Heart left ventricle (tissue), 16 donors: ENCODE results near the gene EPN2. TPM values are rescaled to one million over a fixed set of nuclear protein-coding genes. Genes with fewer than 3 reads are reported as not detected.
A peak's percentile ranks its signal among the peaks of the same experiment; 100 is the strongest.

Source experiments
- ATAC-seq, 4 donors: fragments of 200-7000 bp; cut with Tn5 transposase; one replicate each; pipeline ENCODE4 v1.9.1; 2020 to 2022; ENCODE audit warnings: moderate library complexity in 4 of 4, mild to moderate bottlenecking in 3 of 4, moderate number of reproducible peaks in 1 of 4
- DNase-seq, 5 donors: peaks; one replicate each; pipeline ENCODE4 v3.0.0-alpha.2; 2020
- H3K27ac ChIP-seq, 12 donors: fragments of 200-600 bp; sonication (generic) in 4 of 12; one replicate each; pipeline versions ENCODE4 v1.5.0 to v1.8.0; 2016 to 2022; ENCODE audit warnings: mild to moderate bottlenecking in 2 of 12
- H3K27me3 ChIP-seq, 9 donors: fragments of 200-600 bp; sonication (generic) in 2 of 9; one replicate each; pipeline versions ENCODE4 v1.5.1 to v1.8.0; 2016 to 2022; ENCODE audit warnings: mild to moderate bottlenecking in 3 of 9
- H3K36me3 ChIP-seq, 9 donors: fragments of 200-600 bp; sonication (generic) in 2 of 9; one replicate each; pipeline versions ENCODE4 v1.5.0 to v1.8.0; 2018 to 2022; ENCODE audit warnings: mild to moderate bottlenecking in 2 of 9
- H3K4me1 ChIP-seq, 12 donors: fragments of 200-600 bp; sonication (generic) in 4 of 12; one replicate each; pipeline versions ENCODE4 v1.5.0 to v1.8.0; 2016 to 2022; ENCODE audit warnings: mild to moderate bottlenecking in 3 of 12
- H3K4me3 ChIP-seq, 12 donors: fragments of 200-600 bp; sonication (generic) in 4 of 12; one replicate each; pipeline versions ENCODE4 v1.5.0 to v1.8.0; 2017 to 2022; ENCODE audit warnings: mild to moderate bottlenecking in 9 of 12, moderate library complexity in 4 of 12
- H3K9me3 ChIP-seq, 12 donors: fragments of 200-600 bp; sonication (generic) in 4 of 12; one replicate each; pipeline versions ENCODE4 v1.5.0 to v1.8.0; 2016 to 2022; ENCODE audit warnings: mild to moderate bottlenecking in 1 of 12
- POLR2A ChIP-seq, 2 donors: fragments of 450-650 bp; IDR thresholded peaks; one replicate each; pipeline ENCODE4 v1.6.1; 2017; ENCODE audit warnings: antibody characterized with exemption in 2 of 2, mild to moderate bottlenecking in 2 of 2, moderate library complexity in 2 of 2
- WGBS, 4 donors: extraction: QIAGEN DNeasy Blood & Tissue Kit in 2 of 4; methylation state at CpG; one replicate each; pipeline versions ENCODE4 v1.1.5 to v1.1.7; 2013 to 2018; 5-methylcytosine and 5-hydroxymethylcytosine counted together
- intact Hi-C, 10 donors: fragments of 100-400 bp; cut with DNase I; formaldehyde crosslinking; loops; one replicate each; pipeline versions ENCODE4 v1.11.1 to v1.14.2; 2022
- microRNA counts, 2 donors: library from miRNA; unstranded; fragments of <30 nt; microRNA quantifications; one replicate each; lab custom pipeline; 2016
- microRNA-seq, 4 donors: library from miRNA; unstranded; fragments of <30 nt; microRNA quantifications; one replicate each; pipeline versions ENCODE4 to v1.2.0, GENCODE V29; 2017 to 2020
- polyA plus RNA-seq, 2 donors: library from polyadenylated mRNA; stranded (reverse); fragments of 200-250 nt; gene quantifications; one replicate each; pipeline ENCODE4 v1.2.3, GENCODE V29; 2013
- total RNA-seq, 9 donors: library from RNA; depleted of rRNA in 2 of 9; stranded (reverse); fragments of >200 nt in 2 of 9; fragmentation: NEBNext Ultra II Directional in 3 of 9; extraction: Animal tissue kit (Norgen Biotek cat#: 25700) in 3 of 9; gene quantifications; one replicate each; pipeline versions ENCODE4 v1.1.0 to v1.2.4, GENCODE V29; 2016 to 2023
- TF ChIP-seq, protein P1 (sequence below), 12 donors: fragments of 200-600 bp; sonication (generic) in 4 of 12; IDR thresholded peaks; one replicate each; pipeline versions ENCODE4 v1.5.0 to v1.8.0; 2018 to 2022; ENCODE audit warnings: antibody characterized with exemption in 12 of 12, mild to moderate bottlenecking in 5 of 12
- donor health status: ischemic (EF 13 %, LVEDD 7.1; RV severe dilation, severe dysfunction).
- donor health status: healthy with polysubstance abuse.
- donor health status: DM: no; HTN: yes; CAD: no.
- donor health status: DM: no; HTN: no; CAD: no.
- donor health status: ischemic (EF 25% LVEDD 6.9; RV normal size, moderate dysfunction).
- donor health status: ischemic (EF 25% LVEDD 5.7; RV mildly dilated, moderate dysfunction).
- donor health status: healthy.
- donor health status: DM: yes; HTN: yes; CAD: no.
- donor health status: ischemic (EF 35%, LVEDD 5.7; RV mildly dilated, moderate dysfunction).
- donor health status: nonischemic (EF 11% LVEDD 7.7; RV severe dilation, severe dysfunction).
- donor health status: DM: yes; HTN: yes; CAD: no.
- donor health status: PGD.
- donor health status: ischemic (EF 29% LVEDD 5.4; RV normal size, mild dysfunction).
- donor health status: nonischemic (EF 23%, LVEDD 6.1; RV moderate dilation, normal function).

EPN2 gene
- total and polyA plus RNA-seq, 11 donors, result 26.4 to 114 (median 72.0) TPM

GRCh38 chr17:19383681-19384470 lies 146.7 kb downstream of the EPN2 start:
- ATAC-seq (no peak), DNase-seq (peak in 2 of 5 donors; percentile 56 to 63)
- Histone ChIP-seq H3K27ac (peak overlapping the region in 11 of 12 donors; percentile 45 to 96 (median 84)), H3K27me3 (no peaks in the 10 kb centered on the region), H3K36me3 (peaks cover 0 to 65% (median 53%) of the 10 kb centered on the region in 9 donors), H3K4me1 (peaks cover 3 to 77% (median 52%) of the 10 kb centered on the region in 12 donors), H3K4me3 (no peak overlapping the region), H3K9me3 (no peaks in the 10 kb centered on the region)
- intact Hi-C loops, result no loop called here
- 69 to 90% (median 71%) methylated on average over 6 of the region's 6 CpGs for WGBS, 4 donors
- TF ChIP-seq, protein P1, sequence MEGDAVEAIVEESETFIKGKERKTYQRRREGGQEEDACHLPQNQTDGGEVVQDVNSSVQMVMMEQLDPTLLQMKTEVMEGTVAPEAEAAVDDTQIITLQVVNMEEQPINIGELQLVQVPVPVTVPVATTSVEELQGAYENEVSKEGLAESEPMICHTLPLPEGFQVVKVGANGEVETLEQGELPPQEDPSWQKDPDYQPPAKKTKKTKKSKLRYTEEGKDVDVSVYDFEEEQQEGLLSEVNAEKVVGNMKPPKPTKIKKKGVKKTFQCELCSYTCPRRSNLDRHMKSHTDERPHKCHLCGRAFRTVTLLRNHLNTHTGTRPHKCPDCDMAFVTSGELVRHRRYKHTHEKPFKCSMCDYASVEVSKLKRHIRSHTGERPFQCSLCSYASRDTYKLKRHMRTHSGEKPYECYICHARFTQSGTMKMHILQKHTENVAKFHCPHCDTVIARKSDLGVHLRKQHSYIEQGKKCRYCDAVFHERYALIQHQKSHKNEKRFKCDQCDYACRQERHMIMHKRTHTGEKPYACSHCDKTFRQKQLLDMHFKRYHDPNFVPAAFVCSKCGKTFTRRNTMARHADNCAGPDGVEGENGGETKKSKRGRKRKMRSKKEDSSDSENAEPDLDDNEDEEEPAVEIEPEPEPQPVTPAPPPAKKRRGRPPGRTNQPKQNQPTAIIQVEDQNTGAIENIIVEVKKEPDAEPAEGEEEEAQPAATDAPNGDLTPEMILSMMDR (IDR thresholded peaks at IDR 0.05), result no peak
- TF ChIP-seq POLR2A (IDR thresholded peaks at IDR 0.05), result no peak

DNA sequence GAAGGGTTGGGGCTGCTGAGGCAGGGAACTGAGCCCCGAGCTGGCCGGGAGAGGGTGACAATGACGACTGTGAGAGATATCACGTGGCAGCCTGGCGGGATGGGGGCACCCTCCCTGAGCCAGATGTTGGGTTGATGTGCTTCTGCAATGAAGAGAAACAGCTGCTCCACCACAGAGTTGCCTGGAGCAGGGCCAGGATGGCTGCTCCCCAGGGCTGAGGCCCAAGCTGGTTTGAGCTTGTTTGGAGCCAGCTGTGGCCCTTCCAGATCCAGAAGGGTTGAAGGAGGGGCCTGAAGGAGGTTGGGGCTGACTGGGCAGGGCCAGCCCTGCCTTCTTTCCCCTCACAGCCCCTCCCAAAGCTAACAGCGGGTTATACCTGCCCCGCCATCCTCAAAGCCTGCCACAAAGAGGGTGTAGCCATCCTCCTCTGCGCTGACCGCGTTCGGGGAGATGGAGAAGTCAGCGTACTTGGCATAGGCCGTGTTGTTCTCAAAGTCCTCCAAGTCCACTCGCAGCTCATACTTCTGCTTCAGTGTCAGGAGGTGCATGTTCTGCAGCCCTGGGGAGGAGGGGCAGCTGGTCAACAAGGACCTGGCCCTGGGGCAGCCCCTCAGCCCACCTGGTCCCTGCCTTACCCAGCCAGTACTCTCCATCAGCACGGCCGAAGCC lies 147.7 kb downstream of the EPN2 start:
- H3K4me1 ChIP-seq, result peaks cover 0 to 76% (median 47%) of the 10 kb centered on the region in 12 donors
- H3K27ac ChIP-seq, result peak overlapping the region; percentile 42 to 96 (median 84)
- H3K4me3 ChIP-seq, result peak overlapping the region in 6 of 12 donors; percentile 9 to 58 (median 36)
- H3K36me3 ChIP-seq, result peaks cover 0 to 58% (median 48%) of the 10 kb centered on the region in 9 donors
- WGBS, 4 donors, result 35 to 58% (median 44%) methylated on average over 11 to 16 of the region's 16 CpGs
- no peaks in the 10 kb centered on the region for H3K9me3 ChIP-seq
- intact Hi-C loops, result no loop called here
- TF ChIP-seq POLR2A (IDR thresholded peaks at IDR 0.05), result no peak
- TF ChIP-seq, protein P1 (IDR thresholded peaks at IDR 0.05), result no peak
- ATAC-seq, result peak; percentile 48 to 74 (median 66)
- H3K27me3 ChIP-seq, result no peaks in the 10 kb centered on the region
- DNase-seq, result peak; percentile 78 to 94 (median 87)

GRCh38 chr17:19385521-19385983 lies 148.4 kb downstream of the EPN2 start:
- Histone ChIP-seq H3K9me3 (no peaks in the 10 kb centered on the region), H3K36me3 (peaks cover 0 to 51% (median 41%) of the 10 kb centered on the region in 9 donors), H3K4me3 (peak overlapping the region in 5 of 12 donors; percentile 9 to 58 (median 54)), H3K27me3 (no peaks in the 10 kb centered on the region), H3K4me1 (peaks cover 0 to 71% (median 47%) of the 10 kb centered on the region in 12 donors), H3K27ac (peak overlapping the region; percentile 42 to 96 (median 84))
- intact Hi-C loops, result no loop called here
- no peak for DNase-seq
- no peak for ATAC-seq
- no peak for TF ChIP-seq POLR2A (IDR thresholded peaks at IDR 0.05)
- TF ChIP-seq, protein P1 (IDR thresholded peaks at IDR 0.05), result no peak
- WGBS, 4 donors, result 78 to 90% (median 85%) methylated on average over 9 of the region's 9 CpGs

MicroRNAs encoded within 50 kb of the gene (microRNA counts, 767-probe panel; counts per million panel counts)
- microRNA hsa-miR-1180 (lab: Ali Mortazavi, UCI), result 3,157 to 3,436 counts per million in 2 donors

Small RNA genes lying within 50 kb of the gene (microRNA-seq; reads per million reads assigned to microRNA genes)
- gene MIR1180, result 132 to 502 (median 290) reads per million in 4 donors

Other genes with a start within 250 kb of the EPN2 start
- gene FAM83G, start 232.6 kb upstream of the EPN2 start, total RNA-seq, result 1 to 10 TPM; 1.2 to 7.4 (median 1.8) TPM
- gene FAM83G, start 232.6 kb upstream of the EPN2 start, polyA plus RNA-seq, result 10 to 100 TPM in 1 of 2 donors, 1 to 10 TPM in 1; 1.5 to 12.8 TPM
- 1 to 10 TPM; 1.1 to 6.3 (median 2.1) TPM for gene GRAP, start 190.4 kb upstream of the EPN2 start, total RNA-seq
- 1 to 10 TPM; 2.1 to 3.3 TPM for gene GRAP, start 190.4 kb upstream of the EPN2 start, polyA plus RNA-seq
- gene GRAPL, start 109.8 kb upstream of the EPN2 start, total RNA-seq, result 1 to 10 TPM in 5 of 9 donors, under 1 TPM in 3, not detected in 1; 0.69 to 5.9 (median 1.5) TPM
- 1 to 10 TPM; 1.5 to 2.0 TPM for gene GRAPL, start 109.8 kb upstream of the EPN2 start, polyA plus RNA-seq
- gene B9D1, start 125.4 kb downstream of the EPN2 start, total RNA-seq, result 10 to 100 TPM in 5 of 9 donors, 1 to 10 TPM in 4; 5.6 to 27.9 (median 10.8) TPM
- gene B9D1, start 125.4 kb downstream of the EPN2 start, polyA plus RNA-seq, result 10 to 100 TPM in 1 of 2 donors, 1 to 10 TPM in 1; 9.1 to 10.7 TPM
- 10 to 100 TPM in 6 of 9 donors, 1 to 10 TPM in 3; 8.2 to 25.4 (median 12.1) TPM for gene MAPK7, start 141.1 kb downstream of the EPN2 start, total RNA-seq
- gene MAPK7, start 141.1 kb downstream of the EPN2 start, polyA plus RNA-seq, result 10 to 100 TPM in 1 of 2 donors, 1 to 10 TPM in 1; 5.7 to 20.0 TPM
- 10 to 100 TPM; 15.7 to 84.3 (median 51.3) TPM for gene MFAP4, start 149.8 kb downstream of the EPN2 start, total RNA-seq
- 10 to 100 TPM; 19.4 to 29.0 TPM for gene MFAP4, start 149.8 kb downstream of the EPN2 start, polyA plus RNA-seq
- gene RNF112, start 173.9 kb downstream of the EPN2 start, total RNA-seq, result 1 to 10 TPM in 6 of 9 donors, under 1 TPM in 3; 0.45 to 1.5 (median 1.1) TPM
- gene RNF112, start 173.9 kb downstream of the EPN2 start, polyA plus RNA-seq, result 1 to 10 TPM; 2.6 to 3.0 TPM